Fibroblast of lung (primary cell): ENCODE data around the gene FGFBP2.

ENCODE experiments used
- CTCF ChIP-seq, 2 donors: IDR thresholded peaks in 1 of 2; conservative IDR thresholded peaks in 1 of 2; 1 replicate in 1 of 2; 2 replicates in 1 of 2; pipeline ENCODE4 v1.5.1; 2011 to 2012; ENCODE audit warnings: low read length in 2 of 2, control low read depth in 1 of 2, inconsistent platforms in 1 of 2, low read depth in 1 of 2, mild to moderate bottlenecking in 1 of 2
- EZH2 ChIP-seq: IDR thresholded peaks from 2 replicates; pipeline ENCODE4 v1.5.1; 2012; ENCODE audit warnings: low read length, control low read depth, mild to moderate bottlenecking; ENCODE audit errors: missing control alignments

DNA sequence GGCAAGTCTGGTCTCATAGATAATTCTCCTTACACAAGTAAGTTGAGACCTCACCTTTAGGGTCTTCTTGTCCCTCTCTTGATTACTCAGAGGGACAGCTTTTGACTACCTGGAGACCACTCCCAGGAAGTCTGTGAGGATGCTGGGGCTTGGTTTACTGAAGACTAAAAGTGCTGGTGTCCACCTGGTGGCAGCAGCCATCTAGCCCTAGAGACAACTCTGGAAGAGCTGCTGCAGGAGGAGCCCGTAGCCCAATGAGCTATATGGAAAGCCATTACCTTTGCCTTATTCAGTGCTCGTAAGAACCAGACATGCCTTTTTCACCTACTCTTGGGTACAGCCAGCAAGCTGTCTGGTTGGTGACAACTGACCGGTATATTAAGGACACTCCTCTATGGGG, 7.3 kb downstream of the FGFBP2 start:
- TF ChIP-seq EZH2: no peak
- peak; percentile 15 to 18 for TF ChIP-seq CTCF (conservative IDR thresholded peaks at IDR 0.05 in 1 of 2, IDR thresholded peaks at IDR 0.05 in 1 of 2; ENCODE audit: low read depth in 1 of 2, low read length in 2 of 2)
